Coronary artery (tissue), 2 donors: ENCODE data around the gene C6orf132.

Experiments
- DNase-seq: peaks from one replicate; pipeline ENCODE4 v3.0.0-alpha.2; 2017; ENCODE audit warnings: low spot score
- H3K27ac ChIP-seq, 2 donors: fragments of 200-600 bp; sonication (generic); one replicate each; pipeline ENCODE4 v1.5.1; 2016 to 2019
- H3K4me3 ChIP-seq: fragments of 200-600 bp; sonication (generic); 2 replicates; pipeline ENCODE4 v1.5.1; 2016; ENCODE audit warnings: mild to moderate bottlenecking, moderate library complexity
- TF ChIP-seq, protein P1 (sequence below): fragments of 200-600 bp; sonication (generic); IDR thresholded peaks from one replicate; pipeline ENCODE4 v1.5.1; 2019; ENCODE audit warnings: antibody characterized with exemption

C6orf132 gene

GRCh38 chr6:42095776-42096541 lies 46.5 kb downstream of the C6orf132 start:
- Histone ChIP-seq H3K4me3 (no peak overlapping the region), H3K27ac (no peak overlapping the region)
- no peak for DNase-seq
- TF ChIP-seq, protein P1, sequence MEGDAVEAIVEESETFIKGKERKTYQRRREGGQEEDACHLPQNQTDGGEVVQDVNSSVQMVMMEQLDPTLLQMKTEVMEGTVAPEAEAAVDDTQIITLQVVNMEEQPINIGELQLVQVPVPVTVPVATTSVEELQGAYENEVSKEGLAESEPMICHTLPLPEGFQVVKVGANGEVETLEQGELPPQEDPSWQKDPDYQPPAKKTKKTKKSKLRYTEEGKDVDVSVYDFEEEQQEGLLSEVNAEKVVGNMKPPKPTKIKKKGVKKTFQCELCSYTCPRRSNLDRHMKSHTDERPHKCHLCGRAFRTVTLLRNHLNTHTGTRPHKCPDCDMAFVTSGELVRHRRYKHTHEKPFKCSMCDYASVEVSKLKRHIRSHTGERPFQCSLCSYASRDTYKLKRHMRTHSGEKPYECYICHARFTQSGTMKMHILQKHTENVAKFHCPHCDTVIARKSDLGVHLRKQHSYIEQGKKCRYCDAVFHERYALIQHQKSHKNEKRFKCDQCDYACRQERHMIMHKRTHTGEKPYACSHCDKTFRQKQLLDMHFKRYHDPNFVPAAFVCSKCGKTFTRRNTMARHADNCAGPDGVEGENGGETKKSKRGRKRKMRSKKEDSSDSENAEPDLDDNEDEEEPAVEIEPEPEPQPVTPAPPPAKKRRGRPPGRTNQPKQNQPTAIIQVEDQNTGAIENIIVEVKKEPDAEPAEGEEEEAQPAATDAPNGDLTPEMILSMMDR, result no peak

- no peak overlapping the region for H3K27ac ChIP-seq
- TF ChIP-seq, protein P1, result no peak
- no peak overlapping the region for H3K4me3 ChIP-seq
- no peak for DNase-seq
Observed at GRCh38 chr6:42095094-42095493, 47.3 kb downstream of the C6orf132 start.

DNA sequence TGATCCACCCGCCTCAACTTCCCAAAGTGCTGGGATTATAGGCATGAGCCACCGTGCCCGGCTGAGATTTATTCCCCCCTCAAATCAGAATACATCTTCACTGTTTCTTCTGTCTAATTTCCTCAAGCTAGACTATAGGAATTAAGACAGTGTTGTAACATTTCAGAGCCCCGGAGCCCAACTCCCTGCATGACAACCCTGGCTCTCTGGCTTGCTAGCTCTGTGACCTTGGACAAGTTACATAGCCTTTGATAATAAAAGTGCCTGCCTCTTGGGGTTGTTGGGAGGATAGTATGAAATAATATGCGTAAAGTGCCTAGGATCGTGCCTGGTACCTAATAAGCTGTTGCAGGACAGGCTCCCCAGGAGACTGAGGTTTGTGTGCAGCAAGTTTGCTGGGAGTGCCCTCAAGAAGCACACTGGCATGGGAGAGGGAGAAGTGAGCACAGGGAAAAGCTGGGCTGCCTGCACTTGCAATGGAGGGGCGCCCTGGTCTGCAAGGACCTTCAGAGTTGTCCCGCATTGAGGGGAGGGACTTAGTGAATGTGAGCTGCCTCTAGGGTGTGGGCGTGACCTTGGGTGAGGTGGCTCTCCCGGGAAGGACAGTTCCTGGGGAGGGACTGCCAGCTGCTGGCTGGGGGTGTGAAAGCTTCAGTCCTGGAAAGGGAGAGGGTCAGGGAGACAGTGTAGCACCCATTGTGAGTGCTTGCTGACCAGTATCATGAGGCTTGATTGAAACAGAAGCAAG lies 48.7 kb downstream of the C6orf132 start:
- DNase-seq, result no peak
- Histone ChIP-seq H3K4me3 (no peak overlapping the region), H3K27ac (no peak overlapping the region)
- TF ChIP-seq, protein P1, result no peak

GRCh38 chr6:42091718-42092023 lies 50.7 kb downstream of the C6orf132 start:
- DNase-seq, result no peak
- TF ChIP-seq, protein P1, result no peak
- Histone ChIP-seq H3K27ac (no peak overlapping the region), H3K4me3 (no peak overlapping the region)

DNA sequence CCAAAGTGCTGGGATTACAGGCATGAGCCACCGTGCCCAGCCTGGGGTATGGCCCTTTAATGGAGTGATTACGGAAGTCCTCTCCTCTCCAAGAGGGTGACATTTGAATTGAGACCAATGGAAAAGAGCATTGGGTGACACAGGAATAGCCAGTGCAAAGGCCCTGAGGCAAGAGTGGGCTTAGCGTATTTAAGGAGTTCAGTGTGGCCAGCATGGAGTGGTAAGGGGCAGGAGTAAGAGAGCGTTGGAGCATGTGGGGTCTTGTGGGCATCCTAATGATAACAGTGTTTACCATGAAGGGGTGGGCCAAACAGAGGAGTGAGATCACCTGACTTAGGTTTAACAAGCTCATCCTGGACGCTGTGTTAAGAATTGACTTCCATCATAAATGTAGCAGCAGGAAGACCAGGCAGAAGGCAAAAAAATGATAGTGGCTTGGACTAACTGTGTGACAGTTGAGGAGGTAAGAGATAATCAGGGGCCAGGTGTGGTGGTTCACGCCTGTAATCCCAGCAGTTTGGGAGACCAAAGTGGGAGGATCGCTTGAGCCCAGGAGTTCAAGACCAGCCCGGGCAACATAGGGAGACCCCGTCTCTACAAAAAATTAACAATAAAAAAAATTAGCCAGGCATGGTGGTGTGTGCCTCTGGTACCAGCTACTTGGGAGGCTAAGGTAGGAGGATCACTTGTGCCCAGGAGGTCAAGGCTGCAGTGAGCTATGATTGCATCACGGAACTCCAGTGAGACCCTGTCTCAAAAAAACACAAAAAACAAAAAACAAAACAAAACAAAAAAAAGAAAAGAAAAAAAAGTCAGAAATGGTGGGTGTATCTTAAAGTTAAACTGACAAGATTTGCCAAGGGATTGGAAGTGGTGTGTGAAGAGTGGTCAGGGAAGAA lies 51.4 kb downstream of the C6orf132 start:
- Histone ChIP-seq H3K4me3 (no peak overlapping the region), H3K27ac (no peak overlapping the region)
- DNase-seq, result no peak
- TF ChIP-seq, protein P1, result no peak

GRCh38 chr6:42088101-42088591 lies 54.3 kb downstream of the C6orf132 start:
- Histone ChIP-seq H3K27ac (no peak overlapping the region), H3K4me3 (no peak overlapping the region)
- DNase-seq, result no peak
- TF ChIP-seq, protein P1, result no peak
